Measurements from ENCODE around the gene GTF2IRD2. TPM values are rescaled to one million over a fixed set of nuclear protein-coding genes. Genes with fewer than 3 reads are reported as not detected.
"Not testable (repeated sequence)": the region's sequence is repeated elsewhere in the genome, so short reads cannot be mapped to it uniquely, and the experiment has no call there.

Gene GTF2IRD2
- polyA plus RNA-seq, 1 donor: 26.4 TPM

GRCh38 chr7:74865777-74866176 is 14.4 kb upstream of the GTF2IRD2 start:
- not testable (repeated sequence) for H3K4me3 ChIP-seq (ENCODE audit: low read length); H3K4me1 ChIP-seq (ENCODE audit: control insufficient read depth, insufficient read depth, low read length); H3K9me3 ChIP-seq (ENCODE audit: control insufficient read depth, low read depth, low read length); DNase-seq; H3K27ac ChIP-seq (ENCODE audit: low read length); H3K36me3 ChIP-seq (ENCODE audit: control insufficient read depth, insufficient read depth, low read length); H3K27me3 ChIP-seq (ENCODE audit: control insufficient read depth, insufficient read depth, low read length)
- WGBS (ENCODE audit: insufficient coverage, low lambda C conversion rate): 87% methylated on average over 3 of the region's 8 CpGs

GRCh38 chr7:74849853-74850252 is 1.6 kb downstream of the GTF2IRD2 start:
- not testable (repeated sequence) for H3K36me3 ChIP-seq (ENCODE audit: control insufficient read depth, insufficient read depth, low read length); H3K27me3 ChIP-seq (ENCODE audit: control insufficient read depth, insufficient read depth, low read length); H3K9me3 ChIP-seq (ENCODE audit: control insufficient read depth, low read depth, low read length); H3K27ac ChIP-seq (ENCODE audit: low read length); H3K4me3 ChIP-seq (ENCODE audit: low read length); H3K4me1 ChIP-seq (ENCODE audit: control insufficient read depth, insufficient read depth, low read length); DNase-seq
- WGBS (ENCODE audit: insufficient coverage, low lambda C conversion rate): no CpG with 5 or more reads among the region's 12 CpGs

DNA sequence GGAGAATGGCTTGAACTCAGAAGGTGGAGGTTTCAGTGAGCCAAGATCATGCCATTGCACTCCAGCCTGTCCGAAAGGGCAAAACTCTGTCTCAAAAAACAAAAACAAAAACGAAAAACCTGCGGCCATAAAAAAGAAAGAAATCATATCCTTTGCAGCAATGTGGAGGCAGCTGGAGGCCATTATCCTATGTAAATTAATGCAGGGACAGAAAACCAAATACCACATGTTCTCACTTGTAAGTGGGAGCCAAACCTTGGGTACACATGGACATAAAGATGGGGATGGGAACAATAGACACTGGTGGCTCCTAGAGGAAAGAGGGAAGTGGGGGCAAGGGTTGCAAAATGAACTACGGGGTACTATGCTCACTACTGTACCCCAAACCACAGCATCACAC is 21.0 kb downstream of the GTF2IRD2 start:
- H3K27ac ChIP-seq (ENCODE audit: low read length); H3K9me3 ChIP-seq (ENCODE audit: control insufficient read depth, low read depth, low read length); H3K4me3 ChIP-seq (ENCODE audit: low read length); H3K27me3 ChIP-seq (ENCODE audit: control insufficient read depth, insufficient read depth, low read length); H3K36me3 ChIP-seq (ENCODE audit: control insufficient read depth, insufficient read depth, low read length); H3K4me1 ChIP-seq (ENCODE audit: control insufficient read depth, insufficient read depth, low read length); DNase-seq: not testable (repeated sequence)
- WGBS (ENCODE audit: insufficient coverage, low lambda C conversion rate): no CpG with 5 or more reads among the region's 4 CpGs

DNA sequence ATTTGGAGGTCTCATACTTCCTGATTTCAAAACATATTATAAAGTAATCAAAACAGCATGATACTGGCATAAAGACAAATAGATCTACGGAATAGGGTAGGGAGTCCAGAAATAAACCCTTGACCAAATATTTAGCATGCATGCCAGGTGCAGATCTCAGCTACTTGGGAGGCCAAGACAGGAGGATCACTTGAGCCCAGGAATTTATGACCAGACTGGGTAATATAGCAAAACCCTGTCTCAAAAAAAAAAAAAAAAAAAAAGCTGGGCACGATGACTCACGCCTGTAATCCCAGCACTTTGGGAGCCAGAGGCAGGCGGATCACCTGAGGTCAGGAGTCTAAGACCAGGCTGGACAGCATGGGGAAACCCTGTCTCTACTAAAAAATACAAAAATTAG is 21.4 kb downstream of the GTF2IRD2 start:
- no CpG with 5 or more reads among the region's 4 CpGs for WGBS (ENCODE audit: insufficient coverage, low lambda C conversion rate)

DNA sequence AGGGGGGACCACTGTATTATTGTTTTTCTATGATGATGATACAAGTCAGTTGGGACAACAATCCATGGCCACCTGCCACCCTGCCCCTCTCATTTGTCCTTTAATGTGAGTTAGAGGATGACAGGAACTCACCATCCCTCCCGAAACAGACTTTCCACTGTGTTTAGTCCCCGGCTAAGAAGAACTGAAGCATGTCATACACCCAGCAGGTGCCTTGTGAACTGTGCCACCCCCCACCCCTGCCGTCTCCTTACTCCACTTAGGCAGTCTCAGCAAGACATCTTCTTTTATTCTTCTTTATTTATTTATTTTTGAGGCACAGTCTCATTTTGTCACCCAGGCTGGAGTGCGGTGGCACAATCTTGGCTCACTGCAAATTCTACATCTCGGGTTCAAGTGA is 30.1 kb downstream of the GTF2IRD2 start:
- not testable (repeated sequence) for H3K36me3 ChIP-seq (ENCODE audit: control insufficient read depth, insufficient read depth, low read length); H3K4me3 ChIP-seq (ENCODE audit: low read length); H3K9me3 ChIP-seq (ENCODE audit: control insufficient read depth, low read depth, low read length); H3K4me1 ChIP-seq (ENCODE audit: control insufficient read depth, insufficient read depth, low read length); DNase-seq; H3K27ac ChIP-seq (ENCODE audit: low read length); H3K27me3 ChIP-seq (ENCODE audit: control insufficient read depth, insufficient read depth, low read length)
- no CpG with 5 or more reads among the region's 5 CpGs for WGBS (ENCODE audit: insufficient coverage, low lambda C conversion rate)

More for the DNA sequence above, 21.4 kb downstream of the GTF2IRD2 start:
- not testable (repeated sequence) for H3K4me1 ChIP-seq (ENCODE audit: control insufficient read depth, insufficient read depth, low read length); H3K36me3 ChIP-seq (ENCODE audit: control insufficient read depth, insufficient read depth, low read length); H3K9me3 ChIP-seq (ENCODE audit: control insufficient read depth, low read depth, low read length); H3K27ac ChIP-seq (ENCODE audit: low read length); H3K27me3 ChIP-seq (ENCODE audit: control insufficient read depth, insufficient read depth, low read length); H3K4me3 ChIP-seq (ENCODE audit: low read length); DNase-seq

- H3K4me1 ChIP-seq (ENCODE audit: control insufficient read depth, insufficient read depth, low read length); H3K27ac ChIP-seq (ENCODE audit: low read length); H3K9me3 ChIP-seq (ENCODE audit: control insufficient read depth, low read depth, low read length); H3K4me3 ChIP-seq (ENCODE audit: low read length); DNase-seq; H3K27me3 ChIP-seq (ENCODE audit: control insufficient read depth, insufficient read depth, low read length); H3K36me3 ChIP-seq (ENCODE audit: control insufficient read depth, insufficient read depth, low read length): not testable (repeated sequence)
- WGBS (ENCODE audit: insufficient coverage, low lambda C conversion rate): no CpG with 5 or more reads among the region's 23 CpGs
These were observed 31.1 kb downstream of the GTF2IRD2 start for GRCh38 chr7:74820146-74820805.

DNA sequence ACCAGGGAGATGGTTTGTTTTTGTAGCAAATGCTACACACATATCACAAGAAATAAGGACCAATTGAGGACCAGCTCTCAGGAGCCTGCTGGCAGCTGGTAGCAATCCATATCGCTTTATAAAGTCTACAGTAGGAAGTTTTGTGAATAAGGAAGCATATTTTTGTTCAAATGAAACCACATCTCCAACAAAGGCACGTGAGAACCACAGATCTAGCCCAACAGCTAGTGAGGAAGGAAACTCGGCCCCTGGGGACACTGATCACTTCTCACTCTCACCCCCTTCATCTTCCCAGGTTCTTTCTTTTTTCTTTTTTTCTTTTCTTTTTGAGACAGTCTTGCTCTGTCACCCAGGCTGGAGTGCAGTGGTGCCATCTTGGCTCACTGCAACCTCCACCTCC is 35.5 kb downstream of the GTF2IRD2 start:
- WGBS (ENCODE audit: insufficient coverage, low lambda C conversion rate): no CpG with 5 or more reads among the region's 3 CpGs
- H3K27ac ChIP-seq (ENCODE audit: low read length); H3K4me1 ChIP-seq (ENCODE audit: control insufficient read depth, insufficient read depth, low read length); H3K36me3 ChIP-seq (ENCODE audit: control insufficient read depth, insufficient read depth, low read length); H3K4me3 ChIP-seq (ENCODE audit: low read length); DNase-seq; H3K27me3 ChIP-seq (ENCODE audit: control insufficient read depth, insufficient read depth, low read length); H3K9me3 ChIP-seq (ENCODE audit: control insufficient read depth, low read depth, low read length): not testable (repeated sequence)

DNA sequence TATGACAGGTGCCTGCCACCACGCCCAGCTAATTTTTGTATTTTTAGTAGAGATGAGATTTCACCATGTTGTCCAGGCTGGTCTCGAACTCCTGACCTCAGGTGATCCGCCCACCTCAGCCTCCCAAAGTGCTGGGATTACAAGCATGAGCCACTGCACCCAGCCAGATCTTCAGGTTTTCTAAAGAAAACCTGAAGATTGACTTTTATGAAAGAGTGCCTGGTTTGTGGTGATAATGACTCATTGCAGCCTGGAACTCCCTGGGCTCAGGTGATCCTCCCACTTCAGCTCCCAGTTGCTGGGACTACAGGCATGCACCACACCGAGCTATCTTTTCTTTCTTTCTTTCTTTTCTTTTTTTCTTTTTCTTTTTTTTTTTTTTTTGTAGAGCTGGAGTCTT is 52.8 kb downstream of the GTF2IRD2 start:
- not testable (repeated sequence) for H3K27ac ChIP-seq (ENCODE audit: low read length); H3K4me3 ChIP-seq (ENCODE audit: low read length); H3K27me3 ChIP-seq (ENCODE audit: control insufficient read depth, insufficient read depth, low read length); DNase-seq; H3K36me3 ChIP-seq (ENCODE audit: control insufficient read depth, insufficient read depth, low read length); H3K4me1 ChIP-seq (ENCODE audit: control insufficient read depth, insufficient read depth, low read length); H3K9me3 ChIP-seq (ENCODE audit: control insufficient read depth, low read depth, low read length)
- WGBS (ENCODE audit: insufficient coverage, low lambda C conversion rate): no CpG with 5 or more reads among the region's 4 CpGs

DNA sequence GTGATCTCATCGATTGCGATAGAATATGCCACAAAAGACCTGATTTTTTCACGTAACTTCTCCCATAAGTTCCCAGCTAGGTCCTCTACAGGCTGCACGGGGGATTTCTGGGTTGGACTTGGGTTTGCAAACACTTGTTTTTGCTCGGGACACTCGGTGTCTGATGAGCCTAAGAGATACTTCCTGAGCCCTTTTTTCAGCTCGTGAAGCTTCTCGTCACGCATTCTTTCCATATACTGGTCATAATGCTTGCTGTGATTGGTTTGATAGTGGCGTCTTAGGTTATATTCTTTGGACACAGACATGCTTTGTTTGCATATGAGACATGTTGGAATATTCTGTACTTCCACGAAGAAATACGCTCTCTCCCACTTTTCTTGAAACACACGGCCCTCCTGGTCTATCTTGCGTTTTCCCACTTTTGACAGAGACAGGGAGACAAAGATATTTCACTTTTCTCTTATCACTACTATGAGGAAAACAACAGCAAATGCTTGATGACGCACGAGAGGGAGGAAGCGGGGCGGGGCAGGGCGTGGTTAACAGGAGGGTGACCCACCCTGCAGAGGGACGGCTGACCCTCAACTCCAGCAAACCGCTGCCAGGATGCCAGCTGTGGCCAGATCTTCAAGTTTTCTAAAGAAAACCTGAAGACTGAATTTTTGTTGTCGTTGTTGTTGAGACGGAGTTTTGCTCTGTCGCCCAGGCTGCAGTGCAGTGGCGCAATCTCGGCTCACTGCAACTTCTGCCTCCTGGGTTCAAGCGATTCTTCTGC is 53.4 kb downstream of the GTF2IRD2 start:
- not testable (repeated sequence) for H3K36me3 ChIP-seq (ENCODE audit: control insufficient read depth, insufficient read depth, low read length); DNase-seq; H3K27ac ChIP-seq (ENCODE audit: low read length); H3K4me3 ChIP-seq (ENCODE audit: low read length); H3K27me3 ChIP-seq (ENCODE audit: control insufficient read depth, insufficient read depth, low read length); H3K4me1 ChIP-seq (ENCODE audit: control insufficient read depth, insufficient read depth, low read length); H3K9me3 ChIP-seq (ENCODE audit: control insufficient read depth, low read depth, low read length)
- no CpG with 5 or more reads among the region's 27 CpGs for WGBS (ENCODE audit: insufficient coverage, low lambda C conversion rate)

DNA sequence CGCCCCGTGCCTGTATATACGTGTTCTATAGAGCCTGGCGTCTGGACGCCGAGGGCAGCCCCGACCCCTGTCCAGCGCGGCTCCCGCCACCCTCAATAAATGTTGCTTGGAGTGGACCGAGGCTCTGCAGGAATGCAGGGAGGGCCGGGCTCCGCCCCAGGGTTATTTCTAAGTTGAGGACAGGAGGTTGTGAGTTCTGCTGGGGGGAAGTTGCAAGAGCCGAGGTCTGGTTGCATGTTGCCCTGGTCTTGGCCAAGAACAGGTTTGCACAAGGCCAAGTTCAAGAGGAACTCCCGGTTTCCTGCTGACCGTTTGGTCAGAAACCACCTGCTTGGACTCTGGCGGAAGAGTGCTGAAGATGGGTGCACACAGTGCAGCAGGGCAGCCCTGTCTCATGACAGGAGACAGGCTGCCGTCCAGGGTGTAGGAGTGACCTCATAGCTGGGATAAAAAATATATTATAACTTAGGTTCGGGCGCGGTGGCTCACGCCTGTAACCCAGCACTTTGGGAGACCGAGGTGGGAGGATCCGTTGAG is 62.1 kb downstream of the GTF2IRD2 start:
- not testable (repeated sequence) for H3K4me1 ChIP-seq (ENCODE audit: control insufficient read depth, insufficient read depth, low read length); DNase-seq; H3K9me3 ChIP-seq (ENCODE audit: control insufficient read depth, low read depth, low read length); H3K4me3 ChIP-seq (ENCODE audit: low read length); H3K36me3 ChIP-seq (ENCODE audit: control insufficient read depth, insufficient read depth, low read length); H3K27ac ChIP-seq (ENCODE audit: low read length); H3K27me3 ChIP-seq (ENCODE audit: control insufficient read depth, insufficient read depth, low read length)
- WGBS (ENCODE audit: insufficient coverage, low lambda C conversion rate): no CpG with 5 or more reads among the region's 24 CpGs

All from large intestine (tissue), 3 donors.